ENCODE measurements around the gene FAM120B. TPM values are rescaled to one million over a fixed set of nuclear protein-coding genes. Genes with fewer than 3 reads are reported as not detected.
"Not testable (repeated sequence)": the region's sequence is repeated elsewhere in the genome, so short reads cannot be mapped to it uniquely, and the experiment has no call there.

Gene FAM120B
- polyA plus RNA-seq, 1 experiment, result 8.8 TPM

- H3K4me3 ChIP-seq (ENCODE audit: low read depth, low read length), result no peak overlapping the region
- ChIA-PET POLR2A (no interaction called here), CTCF (interaction anchor here (0.7 to 1.2 kb wide), 3 partner anchors 110 to 886 kb away, joined by 3 to 4 read pairs (median 3); no protein-coding TSS in a partner anchor)
- no peak for DNase-seq (ENCODE audit: low read depth)
- no peak for TF ChIP-seq CTCF (IDR thresholded peaks at IDR 0.05; ENCODE audit: insufficient read depth, low read depth, low read length)
- peaks cover 5% of the 10 kb centered on the region for H3K36me3 ChIP-seq (ENCODE audit: control insufficient read depth, insufficient read depth, low read length)
- no peaks in the 10 kb centered on the region for H3K27me3 ChIP-seq (ENCODE audit: control insufficient read depth, insufficient read depth, low read length)
Observed at GRCh38 chr6:170407200-170407599, 100.6 kb downstream of the FAM120B start.

GRCh38 chr6:170407932-170408331, 101.4 kb downstream of the FAM120B start:
- CTCF ChIA-PET, result interaction anchor here (1.1 kb wide), 1 partner anchor 109 kb away, joined by 3 read pairs; no protein-coding TSS in a partner anchor
- H3K4me3 ChIP-seq (ENCODE audit: low read depth, low read length), result no peak overlapping the region
- DNase-seq (ENCODE audit: low read depth), result no peak
- peaks cover 3% of the 10 kb centered on the region for H3K36me3 ChIP-seq (ENCODE audit: control insufficient read depth, insufficient read depth, low read length)
- no peak for TF ChIP-seq CTCF (IDR thresholded peaks at IDR 0.05; ENCODE audit: insufficient read depth, low read depth, low read length)
- H3K27me3 ChIP-seq (ENCODE audit: control insufficient read depth, insufficient read depth, low read length), result no peaks in the 10 kb centered on the region
- POLR2A ChIA-PET, result no interaction called here

GRCh38 chr6:170409746-170410145, 103.2 kb downstream of the FAM120B start:
- POLR2A ChIA-PET; H3K27me3 ChIP-seq (ENCODE audit: control insufficient read depth, insufficient read depth, low read length); H3K36me3 ChIP-seq (ENCODE audit: control insufficient read depth, insufficient read depth, low read length); CTCF ChIA-PET; DNase-seq (ENCODE audit: low read depth); H3K4me3 ChIP-seq (ENCODE audit: low read depth, low read length): not testable (repeated sequence)

GRCh38 chr6:170410241-170410640, 103.7 kb downstream of the FAM120B start:
- H3K27me3 ChIP-seq (ENCODE audit: control insufficient read depth, insufficient read depth, low read length), result no peaks in the 10 kb centered on the region
- POLR2A ChIA-PET, result no interaction called here
- no peak for DNase-seq (ENCODE audit: low read depth)
- no peak overlapping the region for H3K4me3 ChIP-seq (ENCODE audit: low read depth, low read length)
- no peaks in the 10 kb centered on the region for H3K36me3 ChIP-seq (ENCODE audit: control insufficient read depth, insufficient read depth, low read length)
- no peak for TF ChIP-seq CTCF (IDR thresholded peaks at IDR 0.05; ENCODE audit: insufficient read depth, low read depth, low read length)
- CTCF ChIA-PET, result no interaction called here

- CTCF ChIA-PET, result no interaction called here
- POLR2A ChIA-PET, result no interaction called here
- H3K4me3 ChIP-seq (ENCODE audit: low read depth, low read length), result no peak overlapping the region
- no peaks in the 10 kb centered on the region for H3K27me3 ChIP-seq (ENCODE audit: control insufficient read depth, insufficient read depth, low read length)
- TF ChIP-seq CTCF (IDR thresholded peaks at IDR 0.05; ENCODE audit: insufficient read depth, low read depth, low read length), result no peak
- no peaks in the 10 kb centered on the region for H3K36me3 ChIP-seq (ENCODE audit: control insufficient read depth, insufficient read depth, low read length)
- DNase-seq (ENCODE audit: low read depth), result no peak
Observed at GRCh38 chr6:170415318-170415717, 108.8 kb downstream of the FAM120B start.

GRCh38 chr6:170416303-170416702, 109.7 kb downstream of the FAM120B start:
- Histone ChIP-seq H3K36me3 (ENCODE audit: control insufficient read depth, insufficient read depth, low read length) (no peaks in the 10 kb centered on the region), H3K27me3 (ENCODE audit: control insufficient read depth, insufficient read depth, low read length) (no peaks in the 10 kb centered on the region), H3K4me3 (ENCODE audit: low read depth, low read length) (no peak overlapping the region)
- ChIA-PET CTCF (no interaction called here), POLR2A (no interaction called here)
- DNase-seq (ENCODE audit: low read depth), result no peak
- TF ChIP-seq CTCF (IDR thresholded peaks at IDR 0.05; ENCODE audit: insufficient read depth, low read depth, low read length), result no peak
